CD4-positive, CD25-positive, alpha-beta regulatory T cell (primary cell): ENCODE measurements around the gene WDR93. TPM values are rescaled to one million over a fixed set of nuclear protein-coding genes. Genes with fewer than 3 reads are reported as not detected.

Experiments used
- ATAC-seq, 2 donors: fragments of 150-1000 bp; cut with Tn5 transposase; one replicate each; pipeline ENCODE4 v1.10.0; 2021; ENCODE audit warnings: low read depth in 2 of 2, moderate number of reproducible peaks in 2 of 2, moderate library complexity in 1 of 2
- DNase-seq, 3 donors: peaks; one replicate each; pipeline versions ENCODE4 v3.0.0 to v3.0.0-alpha.2; 2012 to 2022; ENCODE audit warnings: mixed read lengths in 1 of 3
- H3K27ac ChIP-seq: one replicate; pipeline ENCODE4 v1.7.0; 2013; ENCODE audit warnings: mild to moderate bottlenecking, low read length; ENCODE audit not compliant: insufficient read depth, poor library complexity, severe bottlenecking
- H3K27me3 ChIP-seq: one replicate; pipeline ENCODE4 v1.7.0; 2013; ENCODE audit warnings: low read length; ENCODE audit not compliant: control insufficient read depth, insufficient read depth
- H3K36me3 ChIP-seq: one replicate; pipeline ENCODE4 v1.7.0; 2013; ENCODE audit warnings: mild to moderate bottlenecking, low read length, moderate library complexity; ENCODE audit not compliant: control insufficient read depth, insufficient read depth
- H3K4me1 ChIP-seq: 2 replicates; pipeline ENCODE4 v1.7.0; 2013; ENCODE audit warnings: mild to moderate bottlenecking, low read length; ENCODE audit not compliant: insufficient read depth, control insufficient read depth, poor library complexity, severe bottlenecking
- H3K4me3 ChIP-seq: one replicate; pipeline ENCODE4 v1.7.0; 2013; ENCODE audit warnings: low read depth, mild to moderate bottlenecking, low read length, moderate library complexity
- H3K9me3 ChIP-seq, 2 experiments: 1 replicate in 1 of 2; 2 replicates in 1 of 2; pipeline ENCODE4 v1.7.0; 2013; ENCODE audit warnings: low read length in 2 of 2, mild to moderate bottlenecking in 1 of 2, moderate library complexity in 1 of 2; ENCODE audit not compliant: control insufficient read depth in 2 of 2
- H3K27ac Mint-ChIP-seq, 3 donors: one replicate each; pipeline ENCODE4 v1.8.0; 2020 to 2022; ENCODE audit warnings: mild to moderate bottlenecking in 3 of 3, mixed read lengths in 3 of 3, moderate library complexity in 2 of 3
- H3K27me3 Mint-ChIP-seq: one replicate; pipeline ENCODE4 v1.8.0; 2022; ENCODE audit warnings: mild to moderate bottlenecking, mixed read lengths
- H3K36me3 Mint-ChIP-seq: one replicate; pipeline ENCODE4 v1.8.0; 2020; ENCODE audit warnings: mixed read lengths
- H3K4me1 Mint-ChIP-seq, 4 donors: one replicate each; pipeline ENCODE4 v1.8.0; 2020 to 2022; ENCODE audit warnings: mixed read lengths in 4 of 4, mild to moderate bottlenecking in 1 of 4
- H3K4me3 Mint-ChIP-seq, 4 donors: one replicate each; pipeline ENCODE4 v1.8.0; 2020 to 2022; ENCODE audit warnings: mild to moderate bottlenecking in 4 of 4, mixed read lengths in 4 of 4, moderate library complexity in 3 of 4
- H3K9me3 Mint-ChIP-seq, 7 donors: one replicate each; pipeline ENCODE4 v1.8.0; 2020 to 2022; ENCODE audit warnings: mixed read lengths in 7 of 7, mild to moderate bottlenecking in 3 of 7, moderate library complexity in 2 of 7
- polyA plus RNA-seq, 4 donors: library from polyadenylated mRNA; unstranded; fragments of 300-500 nt; fragmentation: Illumina TruSeq; gene quantifications; one replicate each; pipeline ENCODE4 v1.2.3, GENCODE V29; 2021
- total RNA-seq: library from RNA; stranded (reverse); gene quantifications from one replicate; pipeline ENCODE4 v1.2.3, GENCODE V29; 2022

WDR93 gene
- total and polyA plus RNA-seq, 5 donors from 2014 or later = not detected

DNA sequence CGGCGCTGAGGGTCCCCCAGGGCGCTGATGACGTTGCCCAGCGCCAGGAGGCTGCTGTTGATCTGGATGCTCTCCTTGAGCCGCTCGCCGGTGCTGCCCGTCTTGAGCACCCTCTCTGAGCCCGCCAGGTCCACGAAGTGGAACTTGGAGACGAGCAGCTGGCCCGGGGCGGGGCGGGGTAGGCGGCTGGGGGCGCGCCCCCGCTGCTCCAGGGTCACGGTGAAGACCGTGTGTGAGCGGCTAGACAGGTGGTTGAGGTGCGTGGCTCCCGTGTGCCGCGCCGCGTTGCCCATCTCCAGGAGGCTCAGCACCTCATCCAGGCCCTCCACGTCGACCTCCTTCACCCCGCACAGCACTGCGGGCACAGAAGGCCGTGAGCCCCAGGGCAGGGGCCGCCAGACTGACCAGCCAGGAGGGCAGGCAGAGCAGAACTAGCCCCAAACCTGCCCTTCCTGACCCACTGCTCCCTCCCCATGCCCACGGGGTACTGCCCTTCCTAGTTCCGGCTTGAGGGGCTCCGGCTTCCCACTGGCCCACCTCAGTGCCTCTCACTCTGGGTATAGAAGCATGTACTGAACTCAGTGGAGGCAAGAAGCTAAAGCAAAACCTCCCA, 41.5 kb upstream of the WDR93 start:
- H3K36me3 Mint-ChIP-seq = no peaks in the 10 kb centered on the region
- H3K4me1 Mint-ChIP-seq = peaks cover 0 to 2% (median 0%) of the 10 kb centered on the region in 4 donors
- Histone ChIP-seq H3K36me3 (no peaks in the 10 kb centered on the region), H3K27ac (no peak overlapping the region), H3K4me1 (no peaks in the 10 kb centered on the region), H3K4me3 (no peak overlapping the region), H3K27me3 (no peaks in the 10 kb centered on the region), H3K9me3 (no peaks in the 10 kb centered on the region)
- H3K27me3 Mint-ChIP-seq = peaks cover 23% of the 10 kb centered on the region
- no peaks in the 10 kb centered on the region for H3K9me3 Mint-ChIP-seq
- no peak overlapping the region for H3K27ac Mint-ChIP-seq
- ATAC-seq = no peak
- no peak for DNase-seq
- no peak overlapping the region for H3K4me3 Mint-ChIP-seq

DNA sequence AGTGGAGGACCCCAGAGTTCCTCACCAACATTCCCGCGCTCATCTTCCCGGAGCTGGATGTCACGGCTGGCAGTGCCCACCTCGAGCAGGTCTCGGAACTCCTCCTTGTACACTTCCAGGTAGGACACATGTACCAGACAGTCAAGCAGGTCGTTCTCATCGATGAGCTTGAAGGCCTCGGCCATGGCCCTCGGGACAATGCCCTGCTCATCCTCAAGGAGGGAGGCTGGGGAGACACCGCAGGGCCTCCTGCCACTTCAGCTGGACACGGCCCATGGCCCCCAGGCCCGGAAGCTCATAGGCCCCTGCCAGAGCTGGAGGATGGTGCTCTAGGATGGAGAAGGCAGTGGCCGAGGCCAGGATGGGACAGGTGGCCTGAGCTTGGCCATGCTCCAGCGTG, 40.9 kb upstream of the WDR93 start:
- no peak for ATAC-seq
- H3K27ac Mint-ChIP-seq = no peak overlapping the region

GRCh38 chr15:89652131-89652530, 38.5 kb upstream of the WDR93 start:
- Mint-ChIP-seq H3K4me1 (peaks cover 0 to 12% (median 7%) of the 10 kb centered on the region in 4 donors), H3K27ac (peak overlapping the region in 1 of 3 donors; percentile 51), H3K36me3 (no peaks in the 10 kb centered on the region), H3K4me3 (no peak overlapping the region), H3K27me3 (peaks cover 41% of the 10 kb centered on the region), H3K9me3 (no peaks in the 10 kb centered on the region)
- Histone ChIP-seq H3K4me1 (peaks cover 11% of the 10 kb centered on the region), H3K27me3 (peaks cover 9% of the 10 kb centered on the region), H3K27ac (no peak overlapping the region), H3K36me3 (no peaks in the 10 kb centered on the region), H3K4me3 (no peak overlapping the region), H3K9me3 (no peaks in the 10 kb centered on the region)
- DNase-seq = no peak
- ATAC-seq = no peak

More for the DNA sequence above, 40.9 kb upstream of the WDR93 start:
- Mint-ChIP-seq H3K4me1 (peaks cover 0 to 7% (median 2%) of the 10 kb centered on the region in 4 donors), H3K27me3 (peaks cover 29% of the 10 kb centered on the region), H3K36me3 (no peaks in the 10 kb centered on the region), H3K9me3 (no peaks in the 10 kb centered on the region), H3K4me3 (no peak overlapping the region)
- H3K27ac ChIP-seq = no peak overlapping the region
- DNase-seq = no peak
- peaks cover 4% of the 10 kb centered on the region for H3K4me1 ChIP-seq
- no peaks in the 10 kb centered on the region for H3K36me3 ChIP-seq
- peaks cover 2% of the 10 kb centered on the region for H3K27me3 ChIP-seq
- H3K9me3 ChIP-seq = no peaks in the 10 kb centered on the region
- H3K4me3 ChIP-seq = no peak overlapping the region

- peaks cover 0 to 12% (median 7%) of the 10 kb centered on the region in 4 donors for H3K4me1 Mint-ChIP-seq
- no peaks in the 10 kb centered on the region for H3K9me3 Mint-ChIP-seq
- Histone ChIP-seq H3K4me1 (peaks cover 11% of the 10 kb centered on the region), H3K36me3 (no peaks in the 10 kb centered on the region), H3K27me3 (peaks cover 13% of the 10 kb centered on the region), H3K27ac (no peak overlapping the region), H3K4me3 (no peak overlapping the region), H3K9me3 (no peaks in the 10 kb centered on the region)
- ATAC-seq (no peak), DNase-seq (no peak)
- H3K27ac Mint-ChIP-seq = no peak overlapping the region
- peaks cover 40% of the 10 kb centered on the region for H3K27me3 Mint-ChIP-seq
- H3K4me3 Mint-ChIP-seq = no peak overlapping the region
- no peaks in the 10 kb centered on the region for H3K36me3 Mint-ChIP-seq
Measured at GRCh38 chr15:89652666-89653065, 37.9 kb upstream of the WDR93 start.

DNA sequence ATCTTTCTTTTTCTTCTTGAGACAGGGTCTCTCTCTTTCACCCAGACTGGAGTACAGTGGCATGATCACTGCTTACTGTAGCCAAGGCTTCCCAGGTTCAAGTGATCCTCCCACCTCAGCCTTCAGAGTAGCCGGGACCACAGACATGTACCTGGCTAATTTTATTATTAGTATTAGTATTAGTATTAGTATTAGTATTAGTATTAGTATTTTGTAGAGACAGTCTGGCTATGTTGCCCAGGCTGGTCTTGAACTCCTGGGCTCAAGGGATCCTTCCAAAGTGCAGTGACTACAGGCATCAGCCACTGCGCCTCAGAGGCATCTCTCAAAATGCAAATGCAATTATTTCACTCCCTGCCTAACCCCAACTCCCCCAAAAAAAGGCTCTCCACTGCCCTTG, 37.0 kb upstream of the WDR93 start:
- peaks cover 16% of the 10 kb centered on the region for H3K27me3 ChIP-seq
- Mint-ChIP-seq H3K27ac (no peak overlapping the region), H3K36me3 (no peaks in the 10 kb centered on the region), H3K4me3 (no peak overlapping the region), H3K27me3 (peaks cover 48% of the 10 kb centered on the region), H3K9me3 (no peaks in the 10 kb centered on the region), H3K4me1 (peaks cover 0 to 12% (median 7%) of the 10 kb centered on the region in 4 donors)
- H3K27ac ChIP-seq = no peak overlapping the region
- DNase-seq = no peak
- no peak for ATAC-seq
- no peak overlapping the region for H3K4me3 ChIP-seq
- H3K4me1 ChIP-seq = peaks cover 11% of the 10 kb centered on the region
- H3K36me3 ChIP-seq = no peaks in the 10 kb centered on the region
- no peaks in the 10 kb centered on the region for H3K9me3 ChIP-seq

GRCh38 chr15:89654301-89654761, 36.3 kb upstream of the WDR93 start:
- H3K27ac Mint-ChIP-seq = peak overlapping the region in 1 of 3 donors; percentile 44
- H3K4me3 Mint-ChIP-seq = peak overlapping the region in 3 of 4 donors; percentile 22 to 86 (median 61)
- Histone ChIP-seq H3K27me3 (peaks cover 16% of the 10 kb centered on the region), H3K4me1 (peaks cover 11% of the 10 kb centered on the region), H3K4me3 (no peak overlapping the region), H3K27ac (no peak overlapping the region), H3K9me3 (no peaks in the 10 kb centered on the region), H3K36me3 (no peaks in the 10 kb centered on the region)
- H3K36me3 Mint-ChIP-seq = no peaks in the 10 kb centered on the region
- H3K9me3 Mint-ChIP-seq = no peaks in the 10 kb centered on the region
- no peak for ATAC-seq
- no peak for DNase-seq
- H3K4me1 Mint-ChIP-seq = peaks cover 0 to 12% (median 7%) of the 10 kb centered on the region in 4 donors
- peaks cover 56% of the 10 kb centered on the region for H3K27me3 Mint-ChIP-seq

DNA sequence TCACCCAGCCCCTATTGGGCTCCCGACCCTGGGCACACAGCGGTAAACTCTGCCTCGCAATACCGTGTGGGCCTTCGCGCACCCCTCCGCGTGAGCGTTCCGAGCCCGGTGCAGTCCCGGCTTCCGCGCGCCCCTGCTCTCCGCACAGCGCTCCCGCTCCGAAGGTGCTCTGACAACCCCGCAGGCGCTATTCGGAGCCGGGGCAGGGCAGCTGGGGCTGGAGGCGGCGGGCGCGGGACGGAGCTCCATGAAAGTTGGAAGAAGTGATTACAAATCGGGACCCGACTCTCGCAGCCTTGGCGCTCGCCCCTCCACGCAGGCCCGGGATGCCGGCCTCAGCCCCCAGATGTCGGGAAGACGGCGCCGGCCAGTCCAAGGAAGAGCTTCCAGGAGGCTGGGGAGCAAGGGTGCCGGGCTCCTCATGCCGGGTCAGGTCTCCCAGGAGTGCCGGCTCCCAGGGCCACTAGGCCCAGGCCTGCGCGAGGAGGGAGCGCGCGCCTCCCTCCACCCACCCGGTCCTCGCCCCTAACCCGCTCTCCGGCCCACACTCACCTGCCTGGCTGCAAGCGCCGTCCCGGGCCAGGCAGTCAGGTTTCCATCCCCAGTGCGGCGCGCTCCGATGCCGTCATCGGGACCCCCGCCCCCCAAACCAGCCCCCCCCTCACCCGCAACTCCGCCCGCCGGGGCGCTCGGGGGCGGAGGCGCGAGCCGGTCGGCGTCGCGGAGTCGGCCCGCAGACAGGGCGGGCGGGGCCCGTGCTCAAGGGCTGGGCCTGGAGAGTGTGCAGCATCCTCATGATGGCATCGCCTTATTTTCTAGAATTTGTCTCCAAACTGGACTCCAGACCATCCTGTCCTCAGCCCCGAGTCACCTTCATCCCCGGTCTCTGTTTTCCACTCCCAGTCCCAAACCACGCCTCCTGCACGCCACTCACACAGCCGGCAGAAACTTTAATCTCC, 35.5 kb upstream of the WDR93 start, which contains the start of gene KIF7:
Gene KIF7, minus strand, starts transcription at position 621 of the 959 bp plus-strand sequence. CDS start 2,537 bp downstream, outside the sequence.
- DNase-seq (no peak), ATAC-seq (no peak)
- no peak within 1 kb of the TSS for H3K4me3 ChIP-seq
- Mint-ChIP-seq H3K27me3 (peaks cover 61% of the 10 kb centered on the region), H3K36me3 (no peaks in the 10 kb centered on the region), H3K4me3 (peak within 1 kb of the TSS; percentile 39 to 78 (median 58)), H3K27ac (peak within 1 kb of the TSS in 1 of 3 donors; percentile 44), H3K9me3 (no peaks in the 10 kb centered on the region), H3K4me1 (peaks cover 0 to 12% (median 7%) of the 10 kb centered on the region in 4 donors)
- no peaks in the 10 kb centered on the region for H3K9me3 ChIP-seq
- H3K36me3 ChIP-seq = no peaks in the 10 kb centered on the region
- no peak within 1 kb of the TSS for H3K27ac ChIP-seq
- H3K27me3 ChIP-seq = peaks cover 16% of the 10 kb centered on the region
- peaks cover 11% of the 10 kb centered on the region for H3K4me1 ChIP-seq
